Mesenteric fat pad (tissue), 1 donor: ENCODE results near the gene GMDS. TPM values are rescaled to one million over a fixed set of nuclear protein-coding genes. Genes with fewer than 3 reads are reported as not detected.

ENCODE experiments used
- DNase-seq: peaks from one replicate; pipeline ENCODE4 v3.0.0-alpha.2; 2020; ENCODE audit warnings: low spot score
- total RNA-seq: library from RNA; stranded (reverse); fragmentation: NEBNext Ultra II Directional; extraction: Animal tissue kit (Norgen Biotek cat#: 25700); gene quantifications from one replicate; pipeline ENCODE4 v1.2.1, GENCODE V29; 2021
- donor health status: DM: yes; HTN: yes; CAD: no.

Gene GMDS
- total RNA-seq, 1 donor from 2014 or later: 10.3 TPM

DNA sequence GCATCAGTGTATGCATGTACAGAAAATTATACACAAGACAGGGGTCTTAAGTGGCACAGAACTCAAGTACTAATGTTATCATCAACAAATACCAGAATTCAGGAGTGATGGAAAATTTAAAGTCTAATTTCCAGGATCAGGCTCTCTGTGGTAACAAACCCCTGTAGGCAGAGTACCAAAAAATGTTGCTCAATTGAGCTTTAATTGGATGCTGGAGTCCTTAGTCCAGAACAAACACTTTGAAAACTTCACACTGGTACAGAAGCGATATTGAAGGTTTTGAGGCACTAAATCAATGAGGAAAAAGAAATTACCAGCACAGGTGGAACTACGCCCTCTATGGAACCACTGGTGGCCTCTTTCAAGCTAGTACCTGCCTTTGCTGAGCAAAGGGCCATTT lies 522.6 kb downstream of the GMDS start:
- no peak for DNase-seq

DNA sequence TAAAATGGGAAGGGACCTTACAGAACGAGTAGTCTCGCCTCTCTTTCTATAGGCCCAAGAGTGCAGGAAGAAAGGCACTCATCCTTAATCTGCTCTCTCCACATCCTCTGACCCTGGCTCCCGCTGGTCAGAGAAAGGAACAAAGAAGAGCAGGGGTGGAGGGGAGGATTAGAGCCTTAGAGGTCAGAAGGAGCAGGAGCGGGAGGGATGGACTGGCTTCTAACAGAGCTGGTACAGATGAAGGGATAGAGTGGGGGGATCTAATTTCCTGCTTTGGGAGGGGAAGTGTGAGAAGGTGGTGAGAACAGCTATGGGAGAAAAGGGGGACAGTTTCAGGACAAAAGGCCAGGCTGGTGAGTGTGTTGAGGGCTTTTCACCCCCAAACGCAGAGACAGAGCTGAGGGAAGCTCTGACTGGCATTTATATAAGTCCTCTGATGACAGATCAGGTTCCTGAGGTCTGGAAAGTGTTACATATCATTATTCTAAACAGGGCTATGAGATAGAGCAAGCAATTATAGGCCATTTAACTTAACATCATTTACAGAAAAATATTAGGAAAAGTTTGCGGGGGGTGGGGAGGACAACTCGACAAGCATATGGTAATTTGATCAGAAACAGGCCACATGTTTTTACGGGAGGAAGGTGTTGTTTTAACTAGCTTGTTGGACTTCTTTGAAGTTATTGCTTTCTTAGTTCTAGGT lies 524.6 kb downstream of the GMDS start:
- DNase-seq: no peak

DNA sequence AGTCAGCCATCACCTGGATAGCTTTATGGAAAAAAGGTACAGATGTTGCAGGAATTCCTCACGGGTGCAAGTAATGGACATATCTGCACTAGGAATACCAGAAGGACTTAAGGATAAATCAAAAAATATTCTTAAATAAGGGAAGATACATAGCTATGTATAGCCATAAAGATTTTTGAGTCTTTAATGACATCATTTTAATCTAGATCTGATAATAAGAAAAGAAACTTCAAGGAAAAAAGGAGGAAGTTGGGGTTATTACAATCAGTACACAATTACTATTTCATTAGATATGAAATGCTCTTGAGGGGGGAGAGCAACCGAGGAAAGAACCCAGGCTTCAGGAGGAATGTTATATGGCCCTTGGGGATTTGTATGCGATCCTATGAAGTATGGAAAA lies 525.5 kb downstream of the GMDS start:
- DNase-seq: no peak

DNA sequence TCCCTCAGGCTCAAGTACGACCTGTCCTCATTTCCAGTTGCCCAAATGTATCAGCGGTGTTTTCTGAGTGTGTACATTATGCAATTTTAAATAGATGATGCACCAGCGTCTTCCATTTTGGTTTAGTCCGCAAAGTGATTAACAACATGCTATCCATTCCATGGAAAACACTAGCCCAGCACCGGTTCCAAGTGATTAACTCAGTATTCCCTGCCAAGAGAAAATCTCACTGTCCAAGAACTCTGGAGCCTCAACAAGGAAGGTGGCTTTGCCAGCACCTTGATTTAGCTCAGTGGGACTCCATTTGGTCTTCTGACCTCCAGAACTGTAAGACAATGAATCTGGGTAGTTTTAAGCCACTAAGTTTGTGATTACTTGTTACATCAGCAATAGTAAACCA lies 528.5 kb downstream of the GMDS start:
- no peak for DNase-seq

DNA sequence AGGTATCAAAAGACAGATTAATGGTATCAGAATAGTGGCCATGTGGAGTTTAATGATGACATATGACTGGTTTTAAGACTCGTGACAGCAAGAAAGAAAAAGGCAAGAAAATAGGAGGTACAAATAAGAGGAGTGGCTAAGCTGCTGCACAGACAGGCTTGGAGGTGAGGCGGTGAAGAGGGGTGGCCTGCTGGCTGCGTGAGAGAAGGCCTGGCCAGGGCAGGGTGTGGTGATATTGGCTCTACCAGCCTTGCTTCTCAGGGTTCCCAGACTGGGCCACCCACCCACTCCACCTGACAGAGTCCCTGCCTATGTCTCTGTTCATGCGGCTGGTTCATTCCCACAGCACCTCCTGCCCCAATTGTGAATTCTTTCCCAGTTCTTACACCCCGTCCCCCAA lies 529.0 kb downstream of the GMDS start:
- no peak for DNase-seq

DNA sequence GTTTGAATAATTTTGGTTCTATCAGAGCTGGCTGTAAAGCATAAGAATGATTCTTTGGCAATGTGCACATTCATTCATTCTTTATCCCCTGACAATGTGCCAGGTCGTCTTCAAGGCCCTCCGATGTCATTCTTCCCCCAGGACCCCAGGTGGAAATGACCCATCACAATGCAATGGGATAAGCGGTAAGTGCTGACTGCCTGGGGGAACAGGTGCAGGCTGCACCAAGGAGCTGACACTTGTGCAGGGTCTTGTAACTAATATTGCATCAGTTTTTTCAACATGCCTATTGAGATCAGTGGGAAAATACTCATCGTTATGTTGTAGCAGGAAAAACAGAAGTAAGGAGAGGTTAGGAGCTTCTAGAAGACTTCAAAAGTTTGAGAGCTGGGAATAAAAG lies 530.1 kb downstream of the GMDS start:
- DNase-seq: no peak

DNA sequence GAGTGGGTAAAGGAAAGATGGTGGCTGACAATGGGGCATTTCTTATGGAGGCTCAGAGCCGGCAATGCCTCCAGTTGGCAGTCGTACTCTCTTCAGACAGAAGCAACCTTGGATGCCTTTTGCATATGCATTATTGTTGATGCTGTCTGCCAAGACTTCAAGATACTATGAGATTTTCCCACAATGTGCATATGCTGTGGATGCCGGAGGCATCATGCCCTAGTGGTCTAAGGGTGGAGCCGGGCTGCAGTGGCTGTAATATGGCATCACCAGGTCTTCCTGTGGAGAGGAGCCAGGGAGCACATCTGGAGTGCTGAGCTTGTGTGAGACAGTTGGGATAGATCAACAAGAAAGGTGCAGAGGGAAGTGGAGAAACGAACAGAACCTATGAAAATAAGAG lies 530.8 kb downstream of the GMDS start:
- DNase-seq: no peak

DNA sequence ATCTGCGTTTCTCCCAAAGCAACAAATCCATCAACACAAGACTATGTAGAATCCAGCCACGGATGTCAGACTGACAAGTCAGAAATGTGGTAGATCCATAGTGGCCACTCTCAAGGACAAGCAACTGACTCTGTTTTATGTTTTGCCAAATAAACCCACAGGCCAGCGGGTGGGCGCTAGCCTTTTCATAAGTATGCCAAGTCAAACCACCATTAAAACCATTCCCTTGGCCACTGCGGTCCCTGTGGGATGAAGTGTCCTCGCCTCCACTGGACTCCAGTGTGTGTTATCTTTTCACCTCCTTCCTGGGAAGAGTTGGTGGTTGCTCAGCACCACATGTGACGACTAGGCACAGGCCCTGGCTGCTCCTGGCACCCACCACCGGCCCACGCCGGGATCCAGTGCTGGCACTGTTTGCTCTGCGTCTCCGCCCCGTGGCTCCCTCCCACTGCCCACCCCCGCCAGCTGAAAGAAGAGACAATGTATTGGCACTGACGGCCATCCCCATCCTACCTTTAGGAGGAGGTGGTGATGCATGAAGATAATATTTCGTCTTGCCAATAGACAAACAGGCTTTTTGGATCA lies 532.3 kb downstream of the GMDS start:
- DNase-seq: no peak

DNA sequence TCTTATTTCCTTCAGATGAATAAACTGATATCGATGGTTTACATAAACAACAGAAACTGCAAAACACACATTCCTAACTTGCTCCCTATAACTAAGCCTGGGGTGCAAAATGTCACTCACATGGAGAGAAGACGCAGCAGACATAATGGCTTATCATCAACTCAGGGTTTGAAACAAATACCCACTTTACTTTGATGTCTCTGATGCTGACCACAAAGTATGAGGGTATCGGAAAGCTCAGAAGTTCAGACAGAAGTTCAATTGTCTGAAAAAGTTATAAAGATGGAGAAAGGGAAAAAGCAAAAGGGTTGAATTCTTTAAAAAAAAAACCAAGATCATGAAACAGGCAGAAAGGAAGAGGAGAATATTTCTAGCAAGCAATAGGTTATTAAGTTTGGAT lies 533.0 kb downstream of the GMDS start:
- DNase-seq: no peak

DNA sequence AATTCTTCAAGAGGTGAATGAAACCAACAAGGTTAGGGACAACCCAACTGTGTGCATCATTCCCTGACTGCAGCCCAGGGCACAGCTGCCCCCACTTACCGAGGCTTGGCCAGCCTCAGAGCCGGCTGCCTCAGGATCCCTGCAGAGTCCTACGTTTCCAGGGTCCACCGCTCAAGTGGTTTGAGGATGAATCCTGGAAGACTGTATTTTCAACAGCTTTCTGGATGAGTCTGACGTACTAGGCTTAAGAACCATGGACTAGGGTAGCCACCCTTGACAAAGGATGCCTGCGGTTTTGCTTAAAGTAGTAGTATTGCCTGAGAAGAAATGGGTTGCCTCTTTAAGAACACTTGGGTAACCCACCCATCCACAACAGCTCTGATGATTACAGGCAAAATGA lies 534.3 kb downstream of the GMDS start:
- no peak for DNase-seq

DNA sequence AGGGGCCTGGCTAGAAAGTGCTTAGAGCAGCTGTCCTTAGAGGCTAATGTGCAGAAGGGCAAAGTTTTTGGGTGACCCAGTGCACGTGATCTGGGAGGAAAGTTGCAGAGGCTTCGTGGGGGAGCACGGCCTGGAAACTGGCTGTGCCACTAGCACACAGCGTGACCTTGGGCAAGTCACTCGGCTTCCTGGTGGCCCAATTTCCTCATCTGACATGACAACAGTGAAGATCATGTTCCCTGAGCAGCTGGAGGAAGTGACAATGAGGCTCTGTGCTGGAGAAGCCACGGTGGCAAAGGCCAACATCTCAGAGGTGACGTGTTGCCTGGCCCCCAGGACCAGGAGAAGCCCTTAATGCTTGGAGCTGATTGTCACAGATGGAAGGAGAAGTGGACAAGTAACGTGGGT lies 536.2 kb downstream of the GMDS start:
- no peak for DNase-seq

DNA sequence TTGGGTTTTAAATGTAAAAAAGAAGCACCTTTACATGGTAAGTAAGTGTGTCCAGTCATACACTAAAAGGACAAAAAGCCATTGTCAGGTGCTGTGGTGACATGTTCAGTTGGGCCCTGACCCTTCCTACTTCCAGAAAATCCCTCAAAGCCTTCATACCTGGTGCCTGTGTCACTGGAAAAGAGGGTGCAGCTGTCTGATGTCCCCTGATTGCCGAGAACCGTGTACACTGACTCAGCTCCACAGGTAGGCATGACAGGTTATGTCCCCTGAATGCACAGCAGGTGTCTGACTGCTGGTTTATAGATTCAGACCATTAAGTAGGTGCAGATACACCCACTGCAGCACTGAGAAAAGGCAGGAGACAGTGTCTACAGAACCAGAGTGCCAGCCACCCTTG lies 536.6 kb downstream of the GMDS start:
- no peak for DNase-seq

DNA sequence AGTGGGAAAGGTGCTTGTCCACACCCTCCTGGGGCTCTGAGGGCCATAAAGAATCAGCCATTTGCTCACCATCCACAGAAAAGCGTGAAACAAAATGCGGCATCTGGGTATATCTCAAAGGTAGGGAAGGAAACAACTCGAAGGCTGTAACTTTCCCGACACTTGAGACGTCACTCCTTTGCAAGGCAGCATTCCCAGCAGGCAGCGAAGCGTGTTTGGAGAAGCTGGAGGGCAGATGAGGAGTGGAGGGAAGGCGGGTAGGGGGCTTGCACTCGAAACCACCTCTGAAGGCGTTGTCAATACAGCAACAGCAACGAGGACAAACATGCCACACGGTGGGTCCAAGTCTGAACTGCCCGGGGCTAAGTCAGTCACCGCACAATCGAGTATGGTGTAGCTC lies 537.3 kb downstream of the GMDS start:
- DNase-seq: no peak

DNA sequence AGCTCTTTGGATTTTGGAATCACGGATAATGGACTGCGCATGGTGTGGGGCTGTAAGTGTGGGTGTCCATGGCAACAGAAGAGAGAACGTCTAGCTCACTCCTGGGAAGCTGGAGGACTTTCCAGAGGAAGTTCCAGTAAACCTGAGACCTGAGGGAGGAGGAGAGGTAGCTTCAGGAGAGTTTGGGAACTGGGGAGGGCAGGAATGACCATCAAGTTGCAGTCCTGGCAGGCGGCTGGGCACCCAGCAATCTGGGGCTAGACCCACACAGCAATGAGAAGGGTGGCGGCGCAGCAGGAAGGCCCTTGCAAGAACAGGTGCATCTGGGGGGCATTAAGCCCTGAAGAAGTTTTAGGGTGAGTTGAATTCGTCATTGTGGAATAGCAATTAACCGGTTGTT lies 539.8 kb downstream of the GMDS start:
- DNase-seq: no peak

DNA sequence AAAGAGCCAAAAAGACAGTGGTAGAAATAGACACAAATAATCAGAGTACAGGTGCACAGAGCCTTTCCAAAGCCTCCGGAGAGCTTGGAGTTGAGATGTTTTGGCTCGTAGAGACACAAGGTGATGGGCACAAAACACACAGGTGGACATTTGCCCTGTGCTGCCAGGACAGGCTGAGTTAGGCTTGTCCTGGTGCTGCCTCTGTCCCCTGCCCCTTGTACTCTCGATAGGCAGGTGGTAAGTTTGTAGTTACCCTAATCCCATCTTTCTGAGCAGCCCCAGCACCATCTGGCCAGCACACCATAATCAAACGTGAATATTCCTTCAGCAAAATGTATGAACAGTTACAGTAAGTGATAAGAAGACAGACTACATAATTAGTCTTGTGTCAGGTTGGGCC lies 540.2 kb downstream of the GMDS start:
- no peak for DNase-seq

DNA sequence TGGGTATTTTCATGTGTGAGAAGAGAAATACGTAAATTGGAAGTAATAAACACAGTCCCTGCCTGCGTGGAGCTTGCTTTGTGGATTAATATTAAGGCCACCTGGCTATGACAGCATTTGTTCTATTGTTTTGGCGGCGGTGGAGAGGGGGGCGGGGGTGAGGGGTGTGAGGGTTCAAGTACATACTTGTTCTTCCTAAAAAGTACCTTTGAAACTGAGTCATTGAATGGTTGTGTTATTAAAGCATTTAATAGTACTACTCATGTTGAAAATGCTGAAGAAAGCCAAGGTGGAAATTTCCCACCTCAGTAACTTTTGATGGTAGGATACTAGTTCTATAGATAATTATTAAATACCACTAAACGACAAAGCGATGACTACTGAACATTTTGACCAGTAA lies 540.7 kb downstream of the GMDS start:
- DNase-seq: no peak

DNA sequence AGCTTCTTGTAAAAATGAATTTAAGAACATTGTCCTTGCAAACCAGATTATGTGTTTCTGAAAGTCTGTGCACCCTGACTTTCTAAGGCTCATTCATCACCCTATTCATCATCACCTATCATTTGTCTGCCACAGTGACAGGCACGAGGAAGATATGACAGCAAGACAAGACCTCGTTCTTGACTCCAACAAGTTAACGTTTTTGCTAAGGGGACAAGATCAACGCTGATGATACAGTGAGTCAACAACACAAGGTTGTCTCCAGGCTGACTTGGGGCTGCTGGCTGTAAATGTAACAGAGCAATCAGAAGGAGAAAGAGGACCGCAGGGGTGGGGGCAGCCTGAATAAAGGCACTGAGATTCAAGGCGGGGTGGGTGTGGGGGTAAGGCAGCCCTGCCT lies 541.5 kb downstream of the GMDS start:
- DNase-seq: no peak

DNA sequence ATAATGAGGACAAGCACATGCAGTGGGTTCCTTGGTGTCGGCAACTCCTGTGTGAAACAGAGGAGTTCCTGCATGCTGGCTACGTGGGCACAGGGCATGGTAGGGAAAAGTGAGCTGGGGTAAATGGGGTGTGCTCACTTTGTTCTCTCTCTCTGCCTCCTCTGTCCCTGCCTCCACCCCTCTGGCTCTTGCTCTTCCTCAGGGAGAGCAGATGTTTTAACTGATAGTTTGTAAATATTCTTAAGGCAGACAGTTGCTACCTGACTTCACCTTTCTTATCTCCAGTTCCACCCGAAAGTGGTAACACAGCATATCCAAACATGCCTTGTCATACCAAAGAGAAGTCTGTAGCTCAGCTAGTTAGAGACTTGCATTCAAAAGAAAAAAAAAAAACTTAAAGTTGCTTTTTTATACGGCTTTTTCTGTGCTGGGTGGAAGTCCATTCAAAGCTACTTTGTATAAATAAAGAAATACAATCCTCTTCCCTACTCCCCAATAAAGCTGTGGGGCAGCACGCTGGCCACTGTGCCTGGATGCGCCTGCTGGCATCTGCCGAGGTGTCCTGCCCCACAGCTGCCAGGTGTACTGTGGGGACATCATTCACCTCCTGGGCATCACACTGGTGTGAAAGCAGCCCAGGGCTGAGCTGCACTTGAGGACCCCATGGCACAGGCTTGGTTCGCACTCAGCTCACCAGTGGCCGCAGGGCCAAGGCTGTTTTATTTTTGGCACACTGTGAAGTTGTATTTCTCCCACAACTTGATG lies 542.1 kb downstream of the GMDS start:
- DNase-seq: no peak

DNA sequence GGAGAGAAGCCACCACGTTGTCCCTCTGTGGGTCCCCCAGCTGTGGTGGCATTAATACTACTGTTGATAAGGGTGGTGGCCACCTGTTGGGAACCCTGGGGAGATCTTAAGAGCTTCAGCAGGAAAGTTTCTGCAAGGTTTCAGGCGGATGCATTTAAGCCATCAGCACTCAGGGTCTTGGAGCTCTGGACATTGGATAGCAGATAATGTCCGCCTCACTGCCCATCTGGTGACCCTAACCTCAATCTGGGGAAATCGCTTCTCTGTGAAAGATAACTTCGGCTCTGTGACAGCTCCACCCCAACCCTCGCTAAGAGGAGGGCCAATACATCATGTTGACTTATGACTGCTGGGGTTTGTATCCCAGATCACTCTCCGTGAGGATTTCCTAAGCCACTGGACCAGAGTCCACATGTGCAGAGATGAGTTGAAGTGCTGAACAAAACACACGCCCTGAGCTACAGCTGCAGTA lies 542.8 kb downstream of the GMDS start:
- no peak for DNase-seq

DNA sequence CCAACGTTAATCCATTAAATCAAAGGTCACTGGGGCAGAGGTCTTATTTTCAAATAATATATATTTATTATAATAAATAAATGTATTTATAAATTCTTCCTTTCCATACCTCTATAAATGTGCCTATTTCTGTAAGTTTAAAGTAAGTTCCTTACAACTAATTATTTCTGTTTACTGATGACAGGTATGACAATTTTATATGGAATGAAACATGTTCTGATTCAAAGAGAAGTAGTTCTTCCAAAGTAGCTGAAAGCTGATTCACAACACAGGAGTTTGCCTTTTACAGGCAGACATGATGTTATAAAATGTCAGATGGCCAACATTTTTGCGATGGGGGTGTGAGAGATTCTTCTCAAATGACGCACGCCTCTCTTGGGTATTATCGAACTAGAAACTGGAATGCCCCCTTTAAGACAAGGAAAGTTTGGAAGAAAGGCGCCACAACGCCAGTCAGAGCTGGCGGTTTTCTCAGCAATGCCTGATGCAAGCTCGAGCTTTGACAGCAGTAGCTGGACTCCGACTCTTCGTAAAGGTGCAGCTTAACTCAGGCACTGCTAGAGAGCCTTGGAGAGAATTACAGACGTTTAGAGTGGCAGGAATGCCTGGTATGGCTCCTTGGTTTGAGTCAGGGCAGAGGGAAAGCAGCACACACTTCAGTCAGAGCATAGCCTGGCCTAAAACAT lies 543.6 kb downstream of the GMDS start:
- DNase-seq: no peak

DNA sequence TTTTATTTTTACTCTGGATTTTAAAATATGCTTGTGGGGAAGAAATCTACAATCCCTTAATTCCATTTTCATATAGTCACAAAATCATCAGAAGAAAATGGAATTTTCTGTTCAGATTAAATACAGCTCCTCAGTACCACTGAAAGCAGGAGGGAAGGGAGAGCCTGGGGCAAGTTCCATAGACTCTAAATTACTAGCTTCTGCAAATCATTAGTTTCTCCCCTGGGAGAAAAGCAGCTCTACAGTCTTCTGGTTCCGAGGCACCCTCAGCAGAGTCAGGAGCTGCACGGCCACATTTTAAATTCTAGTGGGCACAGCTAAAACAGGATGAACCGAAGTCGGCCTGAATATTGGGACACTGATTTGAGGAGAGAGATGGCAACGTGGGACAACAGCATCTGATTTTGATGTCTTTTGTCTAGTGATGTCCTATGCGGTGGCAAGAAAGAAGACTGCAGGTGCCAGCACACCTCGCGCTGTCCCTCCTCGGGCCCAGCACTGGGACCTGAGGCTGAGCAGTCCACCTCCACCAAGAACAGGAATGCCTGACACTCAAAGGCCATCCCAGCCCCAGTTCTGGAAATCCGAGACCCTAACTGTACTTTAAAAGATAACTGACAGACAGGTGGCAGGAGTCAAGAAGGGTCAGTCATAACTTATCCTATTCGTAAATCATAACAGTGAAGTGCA lies 545.0 kb downstream of the GMDS start:
- no peak for DNase-seq
